Testis (tissue), 2 donors: ENCODE data around the gene YEATS4.

Experiments used
- CTCF ChIP-seq, 3 experiments: fragments of 450-650 bp in 2 of 3; fragments of 200-600 bp in 1 of 3; sonication (generic) in 1 of 3; IDR thresholded peaks; one replicate each; pipeline ENCODE4 v1.5.1; 2016 to 2019; ENCODE audit warnings: antibody characterized with exemption in 3 of 3, mild to moderate bottlenecking in 2 of 3, moderate library complexity in 1 of 3
- POLR2A ChIP-seq: fragments of 450-650 bp; IDR thresholded peaks from one replicate; pipeline ENCODE4 v1.6.1; 2017; ENCODE audit warnings: antibody characterized with exemption, mild to moderate bottlenecking, moderate library complexity

GRCh38 chr12:69417741-69418167 lies 58.2 kb downstream of the YEATS4 start:
- no peak for TF ChIP-seq POLR2A
- TF ChIP-seq CTCF (IDR thresholded peaks at IDR 0.05): no peak
